Right atrium auricular region (tissue), 2 donors: ENCODE data around the gene CDK14. TPM values are rescaled to one million over a fixed set of nuclear protein-coding genes. Genes with fewer than 3 reads are reported as not detected.

Experiments
- DNase-seq: peaks from one replicate; pipeline ENCODE4 v3.0.0-alpha.2; 2019; ENCODE audit warnings: low spot score
- H3K27ac ChIP-seq, 2 donors: fragments of 200-600 bp; sonication (generic); 1 replicate in 1 of 2; 2 replicates in 1 of 2; pipeline ENCODE4 v1.5.1; 2016 to 2019
- H3K27me3 ChIP-seq, 2 donors: fragments of 200-600 bp; sonication (generic); one replicate each; pipeline versions ENCODE4 v1.5.1 to v1.6.0; 2017 to 2019
- H3K36me3 ChIP-seq: fragments of 200-600 bp; sonication (generic); one replicate; pipeline ENCODE4 v1.5.1; 2016
- H3K4me1 ChIP-seq, 2 donors: fragments of 200-600 bp; sonication (generic); one replicate each; pipeline versions ENCODE4 v1.5.1 to v1.6.0; 2017 to 2019
- H3K4me3 ChIP-seq, 2 donors: fragments of 200-600 bp; sonication (generic); 1 replicate in 1 of 2; 2 replicates in 1 of 2; pipeline ENCODE4 v1.5.1; 2017 to 2019; ENCODE audit warnings: mild to moderate bottlenecking in 1 of 2, moderate library complexity in 1 of 2
- H3K9me3 ChIP-seq, 2 donors: fragments of 200-600 bp; sonication (generic); one replicate each; pipeline ENCODE4 v1.5.1; 2019
- total RNA-seq, 2 donors: library from RNA; depleted of rRNA; stranded (reverse); fragments of >200 nt; gene quantifications; one replicate each; pipeline ENCODE4 v1.1.0, GENCODE V29; 2016
- TF ChIP-seq, protein P1 (sequence below), 2 donors: fragments of 200-600 bp; sonication (generic); IDR thresholded peaks; one replicate each; pipeline ENCODE4 v1.5.1; 2019; ENCODE audit warnings: antibody characterized with exemption in 2 of 2

Gene CDK14
- total RNA-seq, 2 donors from 2014 or later = 21.5 to 37.9 TPM

DNA sequence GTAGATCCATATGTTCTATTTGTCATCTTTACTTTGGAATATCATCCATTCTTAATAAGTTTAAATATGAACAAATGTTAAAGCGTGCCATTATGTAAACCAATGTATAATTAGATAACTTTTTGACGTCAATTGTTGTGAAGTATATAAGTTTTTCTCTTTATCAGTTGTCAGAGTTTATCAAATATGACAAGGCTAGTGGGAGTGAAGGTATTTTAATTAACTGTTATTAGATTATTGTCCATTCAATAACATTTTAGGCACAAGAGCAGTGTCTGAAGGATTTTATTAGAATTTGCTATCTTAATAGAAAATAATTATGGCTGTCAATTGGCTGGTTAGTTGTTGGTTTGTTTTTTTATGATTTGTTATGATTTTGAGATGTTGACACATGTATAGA lies 280.6 kb downstream of the CDK14 start:
- no peaks in the 10 kb centered on the region for H3K4me1 ChIP-seq
- no peaks in the 10 kb centered on the region for H3K9me3 ChIP-seq
- no peak overlapping the region for H3K27ac ChIP-seq
- no peaks in the 10 kb centered on the region for H3K27me3 ChIP-seq
- TF ChIP-seq, protein P1, sequence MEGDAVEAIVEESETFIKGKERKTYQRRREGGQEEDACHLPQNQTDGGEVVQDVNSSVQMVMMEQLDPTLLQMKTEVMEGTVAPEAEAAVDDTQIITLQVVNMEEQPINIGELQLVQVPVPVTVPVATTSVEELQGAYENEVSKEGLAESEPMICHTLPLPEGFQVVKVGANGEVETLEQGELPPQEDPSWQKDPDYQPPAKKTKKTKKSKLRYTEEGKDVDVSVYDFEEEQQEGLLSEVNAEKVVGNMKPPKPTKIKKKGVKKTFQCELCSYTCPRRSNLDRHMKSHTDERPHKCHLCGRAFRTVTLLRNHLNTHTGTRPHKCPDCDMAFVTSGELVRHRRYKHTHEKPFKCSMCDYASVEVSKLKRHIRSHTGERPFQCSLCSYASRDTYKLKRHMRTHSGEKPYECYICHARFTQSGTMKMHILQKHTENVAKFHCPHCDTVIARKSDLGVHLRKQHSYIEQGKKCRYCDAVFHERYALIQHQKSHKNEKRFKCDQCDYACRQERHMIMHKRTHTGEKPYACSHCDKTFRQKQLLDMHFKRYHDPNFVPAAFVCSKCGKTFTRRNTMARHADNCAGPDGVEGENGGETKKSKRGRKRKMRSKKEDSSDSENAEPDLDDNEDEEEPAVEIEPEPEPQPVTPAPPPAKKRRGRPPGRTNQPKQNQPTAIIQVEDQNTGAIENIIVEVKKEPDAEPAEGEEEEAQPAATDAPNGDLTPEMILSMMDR (IDR thresholded peaks at IDR 0.05) = no peak
- no peaks in the 10 kb centered on the region for H3K36me3 ChIP-seq
- H3K4me3 ChIP-seq = no peak overlapping the region
- DNase-seq = no peak

DNA sequence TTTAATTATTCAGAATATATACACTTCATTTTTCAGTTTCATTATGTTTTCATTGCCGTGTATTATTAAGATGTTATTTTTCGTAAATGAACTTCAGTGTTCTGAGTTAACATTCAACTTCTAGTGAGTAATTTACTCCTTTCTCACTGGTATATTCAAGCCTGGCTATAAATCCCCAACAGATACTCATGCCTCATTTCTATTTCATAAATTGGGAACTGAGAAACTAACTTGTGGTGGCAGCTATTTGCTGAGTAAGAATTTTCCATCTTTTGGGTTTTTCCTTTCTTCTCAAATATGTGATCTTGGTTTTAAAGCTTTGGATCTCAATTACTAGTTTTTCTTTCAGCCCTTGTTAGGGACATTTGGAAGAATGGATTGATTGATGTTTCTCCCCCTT lies 281.1 kb downstream of the CDK14 start:
- H3K36me3 ChIP-seq = no peaks in the 10 kb centered on the region
- DNase-seq = no peak

DNA sequence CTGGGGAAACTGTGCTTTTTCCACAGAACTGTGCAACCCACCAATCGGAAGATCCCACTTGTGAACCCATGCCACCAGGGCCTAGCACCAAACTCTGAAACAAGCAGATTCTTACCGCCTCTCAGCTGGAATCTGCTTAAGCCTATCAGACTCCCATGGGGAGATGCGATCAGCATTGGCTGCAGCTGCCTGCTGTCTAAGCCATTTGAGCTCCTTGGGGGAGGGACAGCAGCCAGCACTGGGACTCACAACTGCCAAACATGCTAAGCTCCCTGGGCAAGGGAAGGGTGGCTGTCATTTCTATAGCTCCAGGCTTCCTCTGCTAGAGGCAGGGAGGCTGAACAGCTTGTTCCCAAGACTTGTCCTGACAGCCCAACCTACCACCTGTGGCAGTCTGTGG lies 283.8 kb downstream of the CDK14 start:
- Histone ChIP-seq H3K36me3 (no peaks in the 10 kb centered on the region), H3K27me3 (no peaks in the 10 kb centered on the region), H3K4me3 (no peak overlapping the region), H3K4me1 (no peaks in the 10 kb centered on the region), H3K9me3 (no peaks in the 10 kb centered on the region), H3K27ac (no peak overlapping the region)
- TF ChIP-seq, protein P1 (IDR thresholded peaks at IDR 0.05) = no peak
- DNase-seq = no peak

More for the DNA sequence above, 281.1 kb downstream of the CDK14 start:
- Histone ChIP-seq H3K27me3 (no peaks in the 10 kb centered on the region), H3K9me3 (no peaks in the 10 kb centered on the region), H3K4me1 (no peaks in the 10 kb centered on the region), H3K27ac (no peak overlapping the region), H3K4me3 (no peak overlapping the region)
- TF ChIP-seq, protein P1 (IDR thresholded peaks at IDR 0.05) = no peak

DNA sequence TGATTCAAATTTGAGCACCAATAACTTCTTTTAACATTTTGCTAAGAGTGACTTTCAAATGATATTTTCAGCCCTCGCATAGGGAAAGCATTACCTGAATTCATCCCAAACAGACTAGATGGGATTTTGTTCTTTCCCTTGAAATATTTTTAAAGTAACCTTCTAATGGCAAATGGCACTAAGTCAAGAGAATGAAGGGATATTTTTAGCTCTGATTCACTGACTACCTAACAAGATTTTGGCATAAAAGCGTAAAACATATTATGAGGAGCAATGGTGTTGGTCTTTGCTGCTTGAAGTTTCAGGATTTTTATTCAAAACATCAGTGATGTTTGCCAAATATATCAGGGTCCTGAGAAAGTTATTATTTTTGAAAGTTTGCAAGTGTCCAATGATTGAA lies 290.3 kb downstream of the CDK14 start:
- H3K27me3 ChIP-seq = no peaks in the 10 kb centered on the region
- peaks cover 0 to 13% of the 10 kb centered on the region in 2 donors for H3K4me1 ChIP-seq
- TF ChIP-seq, protein P1 (IDR thresholded peaks at IDR 0.05) = no peak
- no peak overlapping the region for H3K4me3 ChIP-seq
- DNase-seq = no peak
- no peak overlapping the region for H3K27ac ChIP-seq
- H3K9me3 ChIP-seq = no peaks in the 10 kb centered on the region
- H3K36me3 ChIP-seq = no peaks in the 10 kb centered on the region

DNA sequence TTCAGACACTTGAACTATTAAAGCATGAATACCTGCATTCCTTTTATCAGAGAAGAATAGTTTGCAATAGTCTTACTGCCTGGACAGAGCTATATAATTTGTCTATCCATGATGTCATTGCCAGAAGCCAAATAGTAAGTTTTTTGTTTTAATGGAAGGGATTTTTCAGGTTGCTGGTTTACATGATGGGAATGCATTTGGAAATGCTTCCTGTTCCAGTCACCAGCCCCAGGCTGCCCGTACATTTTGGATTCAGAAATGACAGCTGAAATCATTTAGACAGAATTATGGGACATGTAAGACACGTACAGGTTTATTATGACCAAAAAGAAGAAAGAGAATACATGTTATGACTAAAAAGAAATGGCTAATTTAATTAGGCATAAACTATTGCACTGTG lies 293.1 kb downstream of the CDK14 start:
- Histone ChIP-seq H3K27me3 (no peaks in the 10 kb centered on the region), H3K27ac (no peak overlapping the region), H3K4me1 (peaks cover 0 to 13% of the 10 kb centered on the region in 2 donors), H3K36me3 (no peaks in the 10 kb centered on the region), H3K4me3 (no peak overlapping the region), H3K9me3 (no peaks in the 10 kb centered on the region)
- TF ChIP-seq, protein P1 (IDR thresholded peaks at IDR 0.05) = no peak
- no peak for DNase-seq

DNA sequence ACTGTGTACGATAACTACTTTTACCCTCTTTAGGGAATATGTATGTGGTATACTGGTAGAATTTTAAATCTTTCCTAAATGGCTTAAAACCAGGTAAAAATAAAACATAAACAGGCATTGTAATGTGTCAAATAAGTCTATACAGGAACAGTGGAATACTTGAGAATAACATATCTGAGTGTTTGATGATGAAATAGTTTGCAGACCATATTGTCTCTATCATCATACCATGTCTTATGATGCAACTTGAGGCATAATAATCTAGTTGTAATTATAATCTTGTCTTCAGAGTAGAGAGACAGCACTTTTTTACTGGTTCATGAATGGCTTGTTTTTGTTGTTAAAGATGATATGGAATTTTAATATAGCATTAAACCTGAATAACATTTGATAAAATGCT lies 293.5 kb downstream of the CDK14 start:
- Histone ChIP-seq H3K4me1 (peaks cover 0 to 13% of the 10 kb centered on the region in 2 donors), H3K27me3 (no peaks in the 10 kb centered on the region), H3K36me3 (no peaks in the 10 kb centered on the region), H3K4me3 (no peak overlapping the region), H3K9me3 (no peaks in the 10 kb centered on the region), H3K27ac (no peak overlapping the region)
- no peak for DNase-seq
- TF ChIP-seq, protein P1 (IDR thresholded peaks at IDR 0.05) = no peak
